ENCODE data around the gene AGPAT3.
A peak's percentile ranks its signal among the peaks of the same experiment; 100 is the strongest.

AGPAT3 gene

DNA sequence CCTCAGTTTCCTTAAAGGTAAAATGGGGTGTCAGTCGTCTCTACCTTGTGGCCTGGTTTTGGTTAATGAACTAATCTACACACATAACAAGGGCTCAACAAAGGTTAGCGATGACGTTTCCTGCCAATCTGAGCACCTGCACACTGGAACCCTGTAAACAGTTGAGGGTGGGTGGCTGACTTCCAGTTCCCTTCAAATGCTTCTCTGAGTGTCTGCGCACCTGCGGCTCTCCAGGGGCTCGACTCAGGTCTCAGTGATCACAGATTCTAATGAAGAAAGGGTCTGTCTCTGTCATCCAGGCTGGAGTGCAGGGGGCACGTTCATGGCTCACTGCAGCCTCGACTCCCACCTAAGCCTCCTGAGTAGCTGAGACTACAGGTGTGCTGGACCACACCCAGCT is 3.3 kb upstream of the AGPAT3 start:
- no peak overlapping the region for H3K9ac ChIP-seq (ENCODE audit: low read length)
- no peak overlapping the region for H3K4me3 ChIP-seq (ENCODE audit: low read length)
- no peak overlapping the region for H3K4ac ChIP-seq (ENCODE audit: low read depth, low read length)
- no peak overlapping the region for H4K5ac ChIP-seq (ENCODE audit: low read length)
- H3K56ac ChIP-seq (ENCODE audit: low read length): no peak overlapping the region
- H3K79me2 ChIP-seq (ENCODE audit: control insufficient read depth, insufficient read depth, low read length): no peaks in the 10 kb centered on the region
- no peaks in the 10 kb centered on the region for H3K36me3 ChIP-seq (ENCODE audit: control insufficient read depth, insufficient read depth, low read length)
- no peaks in the 10 kb centered on the region for H3K27me3 ChIP-seq (ENCODE audit: insufficient read depth, low read length, poor library complexity)
- H3K23ac ChIP-seq (ENCODE audit: low read length): no peak overlapping the region
- DNase-seq: no peak
- H2BK120ac ChIP-seq (ENCODE audit: low read depth, low read length): no peak overlapping the region
- H4K8ac ChIP-seq (ENCODE audit: low read depth, low read length): no peak overlapping the region
- H3K79me1 ChIP-seq (ENCODE audit: low read length): no peaks in the 10 kb centered on the region
- H3K18ac ChIP-seq (ENCODE audit: low read length): no peak overlapping the region
- no peak overlapping the region for H2BK15ac ChIP-seq (replicated peaks; ENCODE audit: low read depth)
- no peak overlapping the region for H3K4me2 ChIP-seq (ENCODE audit: low read length)
- no CpG with 5 or more reads among the region's 8 CpGs for WGBS (ENCODE audit: extremely low coverage, insufficient coverage, low lambda C conversion rate)
- H3K27ac ChIP-seq (ENCODE audit: low read depth, low read length): no peak overlapping the region
- no peak overlapping the region for H2AK5ac ChIP-seq (ENCODE audit: low read length)
- no peak overlapping the region for H2BK5ac ChIP-seq (ENCODE audit: low read length)
- no peaks in the 10 kb centered on the region for H3K4me1 ChIP-seq (ENCODE audit: control insufficient read depth, low read depth, low read length)

DNA sequence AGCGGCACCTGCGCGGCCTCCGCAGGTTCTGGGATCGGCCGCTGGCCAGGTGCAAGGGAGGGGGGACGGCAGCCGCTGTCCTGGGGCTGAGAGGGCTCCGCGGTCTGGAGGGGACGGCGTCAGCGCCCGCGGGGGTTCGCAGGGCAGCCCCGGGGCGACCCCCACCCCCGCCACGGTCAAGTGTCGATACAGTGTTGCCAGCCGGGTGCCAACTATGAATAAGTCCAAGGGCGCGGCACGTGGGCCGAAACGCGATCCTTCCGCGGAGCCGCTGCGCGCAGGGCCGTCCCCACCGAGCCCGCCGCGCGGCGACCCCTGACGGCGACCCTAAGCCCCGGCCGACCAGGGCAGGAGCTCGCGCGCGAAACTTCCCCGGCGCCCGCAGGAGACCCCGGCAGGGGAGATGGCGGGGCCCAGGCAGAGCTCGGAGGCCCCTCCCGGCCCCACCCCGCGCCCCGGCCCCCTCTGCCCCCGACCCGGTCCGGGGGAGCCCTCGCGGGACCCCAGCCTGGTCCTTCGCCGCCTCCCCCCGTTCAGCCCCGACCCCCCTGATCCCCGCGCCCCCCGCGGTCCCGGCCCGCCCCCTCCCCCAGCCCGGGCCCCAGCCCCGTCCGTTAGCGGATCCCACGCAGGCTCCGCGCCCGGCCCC is 586 bp upstream of the AGPAT3 start:
- H3K27me3 ChIP-seq (ENCODE audit: insufficient read depth, low read length, poor library complexity): no peaks in the 10 kb centered on the region
- no peak overlapping the region for H4K5ac ChIP-seq (ENCODE audit: low read length)
- peak overlapping the region; percentile 52 for H3K4me2 ChIP-seq (ENCODE audit: low read length)
- no peaks in the 10 kb centered on the region for H3K36me3 ChIP-seq (ENCODE audit: control insufficient read depth, insufficient read depth, low read length)
- H3K27ac ChIP-seq (ENCODE audit: low read depth, low read length): no peak overlapping the region
- H3K79me1 ChIP-seq (ENCODE audit: low read length): no peaks in the 10 kb centered on the region
- H3K18ac ChIP-seq (ENCODE audit: low read length): peak overlapping the region; percentile 89
- no peak overlapping the region for H2AK5ac ChIP-seq (ENCODE audit: low read length)
- peak overlapping the region; percentile 83 for H4K8ac ChIP-seq (ENCODE audit: low read depth, low read length)
- no peak overlapping the region for H3K4me3 ChIP-seq (ENCODE audit: low read length)
- H3K9ac ChIP-seq (ENCODE audit: low read length): no peak overlapping the region
- H3K4me1 ChIP-seq (ENCODE audit: control insufficient read depth, low read depth, low read length): no peaks in the 10 kb centered on the region
- peak overlapping the region; percentile 56 for H3K56ac ChIP-seq (ENCODE audit: low read length)
- H3K23ac ChIP-seq (ENCODE audit: low read length): no peak overlapping the region
- H2BK120ac ChIP-seq (ENCODE audit: low read depth, low read length): no peak overlapping the region
- no peaks in the 10 kb centered on the region for H3K79me2 ChIP-seq (ENCODE audit: control insufficient read depth, insufficient read depth, low read length)
- no peak overlapping the region for H2BK15ac ChIP-seq (replicated peaks; ENCODE audit: low read depth)
- peak; percentile 34 for DNase-seq
- H2BK5ac ChIP-seq (ENCODE audit: low read length): no peak overlapping the region
- WGBS (ENCODE audit: extremely low coverage, insufficient coverage, low lambda C conversion rate): no CpG with 5 or more reads among the region's 81 CpGs
- peak overlapping the region; percentile 81 for H3K4ac ChIP-seq (ENCODE audit: low read depth, low read length)

DNA sequence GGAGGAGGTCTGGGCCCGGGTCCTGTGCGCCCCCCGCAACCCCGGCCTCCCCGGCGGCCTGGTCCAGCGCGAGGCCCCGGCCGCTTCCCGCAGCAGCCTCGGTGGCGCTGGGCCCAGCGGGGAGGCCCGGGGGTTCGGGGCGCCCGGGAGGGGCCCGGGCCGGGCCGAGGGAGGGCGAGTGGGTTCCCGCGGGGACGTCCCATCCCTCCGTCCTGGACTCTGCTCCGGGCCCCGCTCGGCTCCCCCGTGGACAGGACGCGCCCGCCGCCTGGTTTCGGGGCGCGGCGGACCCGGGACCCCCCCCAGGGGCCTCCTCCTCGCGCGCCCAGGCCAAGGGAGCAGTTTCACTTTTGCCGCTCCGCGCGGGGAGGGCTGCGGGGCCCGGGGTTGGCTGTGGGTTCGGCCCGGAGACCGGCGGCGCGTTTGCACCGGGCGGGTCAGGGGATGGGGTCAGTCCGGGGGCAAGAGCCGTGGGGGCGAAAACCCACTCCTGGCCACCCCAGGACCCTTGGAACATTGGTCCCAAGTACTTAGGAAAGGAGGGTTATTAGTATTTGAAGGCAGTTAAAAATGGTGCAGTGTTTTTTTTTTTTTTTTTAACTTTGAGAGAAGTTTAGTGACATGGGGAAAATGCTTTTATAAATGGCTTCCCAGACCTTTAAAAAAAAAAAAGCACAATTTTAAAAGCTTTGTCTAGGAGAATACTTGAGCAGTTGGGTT is 677 bp downstream of the AGPAT3 start:
- Histone ChIP-seq H2AK5ac (ENCODE audit: low read length) (no peak overlapping the region), H4K5ac (ENCODE audit: low read length) (no peak overlapping the region), H2BK120ac (ENCODE audit: low read depth, low read length) (peak overlapping the region; percentile 64), H3K23ac (ENCODE audit: low read length) (no peak overlapping the region), H3K27ac (ENCODE audit: low read depth, low read length) (no peak overlapping the region), H3K79me1 (ENCODE audit: low read length) (no peaks in the 10 kb centered on the region), H3K4me3 (ENCODE audit: low read length) (no peak overlapping the region), H3K9ac (ENCODE audit: low read length) (peak overlapping the region; percentile 24), H3K4ac (ENCODE audit: low read depth, low read length) (peak overlapping the region; percentile 79), H2BK5ac (ENCODE audit: low read length) (no peak overlapping the region), H3K36me3 (ENCODE audit: control insufficient read depth, insufficient read depth, low read length) (no peaks in the 10 kb centered on the region), H3K79me2 (ENCODE audit: control insufficient read depth, insufficient read depth, low read length) (no peaks in the 10 kb centered on the region), H2BK15ac (replicated peaks; ENCODE audit: low read depth) (peak overlapping the region; percentile 47), H3K27me3 (ENCODE audit: insufficient read depth, low read length, poor library complexity) (no peaks in the 10 kb centered on the region), H3K4me2 (ENCODE audit: low read length) (peak overlapping the region; percentile 20), H4K8ac (ENCODE audit: low read depth, low read length) (peak overlapping the region; percentile 58), H3K4me1 (ENCODE audit: control insufficient read depth, low read depth, low read length) (no peaks in the 10 kb centered on the region), H3K18ac (ENCODE audit: low read length) (peak overlapping the region; percentile 89), H3K56ac (ENCODE audit: low read length) (peak overlapping the region; percentile 67)
- WGBS (ENCODE audit: extremely low coverage, insufficient coverage, low lambda C conversion rate): no CpG with 5 or more reads among the region's 59 CpGs
- no peak for DNase-seq

DNA sequence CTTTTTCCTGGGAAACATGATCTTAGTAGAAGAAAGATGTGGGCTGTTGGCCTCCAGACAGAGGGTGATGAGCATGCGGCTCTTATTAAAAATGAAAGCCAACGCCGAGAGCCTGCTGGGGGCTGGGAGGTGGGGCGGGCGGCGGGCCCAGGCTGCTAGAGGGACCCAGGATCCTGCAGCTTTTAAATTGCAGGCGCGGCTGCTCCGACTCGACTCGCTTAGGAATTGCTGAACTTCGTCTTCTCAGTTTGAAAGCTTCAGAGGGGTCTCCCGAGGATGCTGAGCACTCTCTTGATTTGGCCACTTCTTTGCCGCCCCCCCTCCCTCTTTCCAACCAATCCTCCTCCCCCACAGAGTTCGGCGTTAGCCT is 1.2 kb downstream of the AGPAT3 start:
- H3K9ac ChIP-seq (ENCODE audit: low read length): no peak overlapping the region
- H3K27me3 ChIP-seq (ENCODE audit: insufficient read depth, low read length, poor library complexity): no peaks in the 10 kb centered on the region
- H3K56ac ChIP-seq (ENCODE audit: low read length): no peak overlapping the region
- H3K79me1 ChIP-seq (ENCODE audit: low read length): no peaks in the 10 kb centered on the region
- H3K27ac ChIP-seq (ENCODE audit: low read depth, low read length): no peak overlapping the region
- H3K4me3 ChIP-seq (ENCODE audit: low read length): no peak overlapping the region
- H3K79me2 ChIP-seq (ENCODE audit: control insufficient read depth, insufficient read depth, low read length): no peaks in the 10 kb centered on the region
- H3K23ac ChIP-seq (ENCODE audit: low read length): no peak overlapping the region
- no peak for DNase-seq
- WGBS (ENCODE audit: extremely low coverage, insufficient coverage, low lambda C conversion rate): no CpG with 5 or more reads among the region's 16 CpGs
- no peak overlapping the region for H3K4me2 ChIP-seq (ENCODE audit: low read length)
- no peak overlapping the region for H3K4ac ChIP-seq (ENCODE audit: low read depth, low read length)
- H4K5ac ChIP-seq (ENCODE audit: low read length): no peak overlapping the region
- no peaks in the 10 kb centered on the region for H3K36me3 ChIP-seq (ENCODE audit: control insufficient read depth, insufficient read depth, low read length)
- no peak overlapping the region for H2BK15ac ChIP-seq (replicated peaks; ENCODE audit: low read depth)
- no peak overlapping the region for H3K18ac ChIP-seq (ENCODE audit: low read length)
- H3K4me1 ChIP-seq (ENCODE audit: control insufficient read depth, low read depth, low read length): no peaks in the 10 kb centered on the region
- H2AK5ac ChIP-seq (ENCODE audit: low read length): no peak overlapping the region
- H2BK120ac ChIP-seq (ENCODE audit: low read depth, low read length): no peak overlapping the region
- no peak overlapping the region for H4K8ac ChIP-seq (ENCODE audit: low read depth, low read length)
- H2BK5ac ChIP-seq (ENCODE audit: low read length): no peak overlapping the region

DNA sequence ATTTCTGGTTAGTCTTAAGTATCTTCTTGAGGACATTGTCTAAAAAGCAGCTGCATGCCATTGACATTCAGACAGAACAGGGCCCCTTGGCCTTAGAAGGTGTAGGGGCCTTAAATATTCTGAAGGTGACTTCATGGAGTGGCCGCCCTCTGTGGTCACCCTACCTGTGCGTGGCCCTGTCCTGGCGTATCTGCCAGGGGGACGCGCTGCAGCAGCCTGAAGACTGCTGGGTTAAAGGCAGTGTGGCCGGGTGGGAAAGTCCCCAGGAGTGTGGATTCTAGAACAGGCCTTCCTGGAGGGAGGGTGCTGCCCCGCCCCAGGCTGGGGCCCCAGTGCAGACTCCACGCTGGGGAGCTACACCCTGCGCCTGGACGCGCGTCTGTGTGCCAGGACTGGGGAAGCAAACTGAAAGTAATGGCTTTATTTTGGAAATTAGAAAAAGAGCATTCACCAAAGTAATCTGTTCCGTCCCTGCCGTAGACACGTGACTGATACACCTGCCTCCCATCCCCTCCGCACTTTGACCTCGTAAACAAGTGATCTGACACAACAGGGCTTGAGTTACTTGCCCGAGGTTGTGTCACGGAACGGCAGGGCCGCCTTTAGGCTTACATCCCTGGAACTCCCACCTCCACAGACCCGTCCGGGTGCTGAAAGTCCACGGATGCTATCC is 1.8 kb downstream of the AGPAT3 start:
- no peak overlapping the region for H2AK5ac ChIP-seq (ENCODE audit: low read length)
- H3K27ac ChIP-seq (ENCODE audit: low read depth, low read length): no peak overlapping the region
- WGBS (ENCODE audit: extremely low coverage, insufficient coverage, low lambda C conversion rate): no CpG with 5 or more reads among the region's 24 CpGs
- DNase-seq: no peak
- H3K4me3 ChIP-seq (ENCODE audit: low read length): no peak overlapping the region
- no peak overlapping the region for H3K4me2 ChIP-seq (ENCODE audit: low read length)
- no peak overlapping the region for H4K8ac ChIP-seq (ENCODE audit: low read depth, low read length)
- H3K4ac ChIP-seq (ENCODE audit: low read depth, low read length): no peak overlapping the region
- H2BK5ac ChIP-seq (ENCODE audit: low read length): no peak overlapping the region
- H3K9ac ChIP-seq (ENCODE audit: low read length): no peak overlapping the region
- H3K79me1 ChIP-seq (ENCODE audit: low read length): no peaks in the 10 kb centered on the region
- H3K18ac ChIP-seq (ENCODE audit: low read length): no peak overlapping the region
- H2BK15ac ChIP-seq (replicated peaks; ENCODE audit: low read depth): no peak overlapping the region
- H3K4me1 ChIP-seq (ENCODE audit: control insufficient read depth, low read depth, low read length): no peaks in the 10 kb centered on the region
- no peak overlapping the region for H3K56ac ChIP-seq (ENCODE audit: low read length)
- H3K27me3 ChIP-seq (ENCODE audit: insufficient read depth, low read length, poor library complexity): no peaks in the 10 kb centered on the region
- no peak overlapping the region for H3K23ac ChIP-seq (ENCODE audit: low read length)
- no peaks in the 10 kb centered on the region for H3K79me2 ChIP-seq (ENCODE audit: control insufficient read depth, insufficient read depth, low read length)
- no peaks in the 10 kb centered on the region for H3K36me3 ChIP-seq (ENCODE audit: control insufficient read depth, insufficient read depth, low read length)
- H4K5ac ChIP-seq (ENCODE audit: low read length): no peak overlapping the region
- no peak overlapping the region for H2BK120ac ChIP-seq (ENCODE audit: low read depth, low read length)

Measured in mesendoderm (in vitro differentiated cells).